CMK (cell line): Measurements from ENCODE around the gene SMAD9.

ENCODE experiments used
- DNase-seq: peaks from one replicate; pipeline ENCODE4 v3.0.0-alpha.2; 2010; ENCODE audit warnings: low read depth

Gene SMAD9

GRCh38 chr13:36919833-36920615 lies at the start of gene SMAD9:
TSS of gene SMAD9 (minus strand) at chr13:36920238. CDS start at chr13:36879689, 40,549 bp downstream.
- no peak for DNase-seq

DNA sequence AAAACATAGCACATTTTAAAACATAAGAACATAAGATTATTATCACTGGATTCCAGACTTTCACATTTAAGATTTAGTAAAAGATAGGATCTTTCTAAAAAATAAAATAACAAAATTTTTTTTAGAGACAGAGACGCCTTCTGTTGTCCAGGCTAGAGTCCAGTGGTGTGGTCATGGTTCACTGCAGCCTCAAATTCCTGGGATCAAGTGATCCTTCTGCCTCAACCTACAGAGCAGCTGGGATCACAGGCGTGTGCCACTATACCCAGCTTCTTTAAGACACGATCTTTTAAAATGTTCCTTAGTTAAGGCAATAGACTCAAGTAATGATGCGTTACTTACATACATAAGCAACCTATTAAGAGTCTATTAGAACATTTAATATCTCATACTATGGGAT lies 46.4 kb upstream of the SMAD9 start:
- DNase-seq: no peak

- DNase-seq: no peak
Observed at GRCh38 chr13:36965767-36966166, 45.7 kb upstream of the SMAD9 start.

- DNase-seq: no peak
Observed at GRCh38 chr13:36959456-36960116, 39.5 kb upstream of the SMAD9 start.

GRCh38 chr13:36954542-36954941 lies 34.5 kb upstream of the SMAD9 start:
- no peak for DNase-seq

DNA sequence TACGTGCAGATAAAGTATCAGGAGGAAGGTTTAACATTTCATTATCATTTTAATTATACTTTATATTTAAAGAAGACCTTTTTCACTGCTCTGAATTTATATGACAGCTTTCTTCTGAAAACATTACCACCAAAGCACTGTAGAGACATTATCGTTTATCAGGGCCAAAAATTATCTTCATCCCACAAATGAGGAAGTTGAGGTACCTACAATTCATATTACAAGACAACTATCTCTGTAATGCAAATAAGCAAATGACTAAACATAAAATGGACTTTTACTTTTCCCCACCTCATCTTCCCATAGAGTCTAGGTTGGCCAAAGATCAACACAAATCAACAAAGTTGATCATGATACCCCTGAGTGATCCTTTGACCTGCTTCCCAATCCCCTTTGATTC lies 30.9 kb upstream of the SMAD9 start:
- DNase-seq: no peak

- DNase-seq: no peak
Observed at GRCh38 chr13:36950330-36950729, 30.3 kb upstream of the SMAD9 start.

- DNase-seq: no peak
Observed at GRCh38 chr13:36945078-36945477, 25.0 kb upstream of the SMAD9 start.

GRCh38 chr13:36925603-36926002 lies 5.6 kb upstream of the SMAD9 start:
- no peak for DNase-seq

GRCh38 chr13:36924001-36924400 lies 4.0 kb upstream of the SMAD9 start:
- DNase-seq: no peak

DNA sequence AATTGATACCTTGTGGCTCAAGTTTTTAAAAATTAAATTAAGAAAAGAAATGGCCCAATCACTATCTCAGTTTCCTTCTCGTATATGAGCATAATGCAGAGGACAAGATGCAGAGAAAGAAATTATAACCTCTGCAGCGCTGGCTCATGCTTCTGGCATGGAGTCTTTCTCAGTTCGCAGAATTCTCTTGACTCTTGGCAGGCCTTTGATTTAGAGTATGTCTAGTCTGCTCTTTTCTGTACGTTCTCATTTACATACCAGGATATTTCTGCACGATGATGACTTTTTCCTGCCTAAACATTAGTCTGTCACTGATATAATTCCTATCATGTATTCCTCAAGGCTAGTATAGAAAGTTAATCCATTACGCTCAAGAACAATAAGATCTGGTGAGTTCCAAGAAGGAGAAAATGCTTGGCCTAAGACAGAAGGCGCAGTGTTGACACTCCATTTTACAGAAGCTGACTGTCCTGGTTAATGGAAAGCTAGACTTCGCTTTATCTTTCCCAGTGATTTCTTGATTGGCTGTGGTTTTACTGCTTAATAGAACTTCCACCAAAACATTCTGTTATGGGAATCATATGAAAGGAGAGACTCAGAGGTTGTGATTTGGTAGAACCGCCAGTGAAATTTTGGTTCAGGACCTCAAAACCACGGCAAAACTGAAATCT lies 1.7 kb upstream of the SMAD9 start:
- no peak for DNase-seq

DNA sequence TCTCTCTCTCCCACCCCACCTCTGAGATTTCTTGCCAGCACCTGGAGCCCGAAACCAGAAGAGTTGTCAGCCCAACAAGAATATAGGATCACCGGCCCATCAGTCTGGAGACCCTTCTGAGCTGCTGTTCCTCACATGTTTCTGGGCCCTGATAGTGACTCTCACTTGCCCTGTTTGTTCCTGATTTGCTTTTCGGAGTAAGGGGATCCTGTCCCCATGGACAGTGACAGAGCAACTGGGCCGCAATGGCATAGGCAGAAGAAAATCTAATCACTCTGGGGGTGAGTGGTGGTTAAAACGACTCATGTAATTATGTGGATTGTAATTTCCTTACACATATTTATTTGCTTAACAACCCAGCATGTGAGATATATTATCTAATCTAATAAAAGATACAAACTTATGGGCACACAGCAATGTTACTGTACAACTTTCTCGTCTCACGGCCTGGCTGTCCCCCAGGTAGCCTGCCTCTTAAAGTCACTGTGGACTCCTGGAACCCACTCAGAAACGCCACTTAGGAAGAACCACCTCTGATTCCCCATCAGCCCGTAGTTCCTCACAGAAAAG lies 663 bp upstream of the SMAD9 start:
- no peak for DNase-seq

GRCh38 chr13:36919171-36919832 lies 736 bp downstream of the SMAD9 start:
- no peak for DNase-seq

- DNase-seq: no peak
Observed at GRCh38 chr13:36918246-36919131, 1.5 kb downstream of the SMAD9 start.

- DNase-seq: no peak
Observed at GRCh38 chr13:36917311-36917710, 2.7 kb downstream of the SMAD9 start.

DNA sequence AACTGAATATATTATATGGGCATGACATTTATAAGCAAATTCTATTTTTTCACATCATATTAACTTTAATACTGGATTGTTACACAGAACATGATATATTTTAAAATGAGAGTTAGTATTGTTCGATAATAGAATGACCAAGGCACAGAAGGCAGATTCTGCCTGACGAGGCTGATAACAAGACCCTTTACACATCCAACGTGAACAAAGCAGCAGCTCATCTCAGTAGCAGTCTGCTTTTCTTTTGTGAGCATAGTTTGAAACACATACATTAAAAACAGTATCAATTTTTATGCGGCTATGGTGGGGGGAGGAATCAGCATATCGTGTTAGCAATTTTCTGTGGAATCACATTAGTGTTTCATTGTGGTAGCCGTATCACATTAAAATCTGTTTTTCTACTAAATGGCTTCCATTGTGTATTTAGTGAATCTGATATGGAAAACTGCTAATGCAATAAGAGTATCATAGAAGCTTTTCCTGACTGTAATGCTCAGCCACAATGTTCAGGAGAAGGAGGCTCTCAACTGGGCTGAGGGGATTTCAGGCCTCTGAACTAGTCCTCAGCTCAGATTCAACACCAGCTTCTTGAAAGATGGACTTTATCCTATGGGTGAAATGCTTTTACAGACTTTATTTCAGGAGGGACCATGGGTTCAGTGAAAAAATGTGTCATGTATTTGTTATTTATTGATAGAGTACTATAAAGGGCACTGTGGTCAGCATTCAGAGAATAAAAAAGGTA lies 4.0 kb downstream of the SMAD9 start:
- DNase-seq: no peak

DNA sequence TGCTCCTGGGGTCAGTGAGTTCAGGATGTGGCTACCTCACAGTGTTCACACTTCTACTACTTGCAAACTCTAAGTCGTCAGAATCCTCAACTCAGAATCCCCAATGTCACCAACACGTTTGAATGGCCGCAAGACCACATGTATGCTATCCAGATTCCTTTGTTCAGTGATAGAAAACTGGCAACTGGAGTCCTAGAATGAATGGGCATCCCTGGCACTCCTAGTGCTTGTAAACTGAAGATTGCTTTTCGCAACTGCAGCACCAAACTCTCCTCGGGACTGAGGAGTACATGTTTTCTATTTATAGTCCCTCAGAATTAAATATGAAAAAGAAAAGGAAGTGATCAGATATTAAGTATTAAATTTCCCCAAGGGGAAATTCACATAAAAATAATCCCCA lies 4.9 kb downstream of the SMAD9 start:
- DNase-seq: no peak

GRCh38 chr13:36914648-36915047 lies 5.4 kb downstream of the SMAD9 start:
- no peak for DNase-seq

- DNase-seq: no peak
Observed at GRCh38 chr13:36913463-36913862, 6.6 kb downstream of the SMAD9 start.

DNA sequence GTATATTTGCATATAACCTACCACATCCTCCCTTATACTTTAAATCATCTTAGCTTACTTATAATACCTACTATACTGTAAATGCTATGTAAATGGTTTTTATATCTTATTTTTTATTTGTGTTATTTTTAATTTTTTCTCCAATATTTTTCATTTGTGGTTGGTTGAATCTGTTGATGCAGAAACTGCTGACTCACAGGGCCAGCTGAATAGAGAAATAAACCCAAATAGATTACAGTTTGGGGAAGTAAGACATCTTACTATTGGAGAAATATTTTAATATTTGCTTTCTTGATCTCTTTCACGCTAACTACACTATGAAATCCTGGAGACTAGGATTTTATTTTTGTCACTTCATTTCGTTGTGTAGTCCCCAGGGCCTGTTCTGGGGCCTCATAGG lies 7.1 kb downstream of the SMAD9 start:
- DNase-seq: no peak

DNA sequence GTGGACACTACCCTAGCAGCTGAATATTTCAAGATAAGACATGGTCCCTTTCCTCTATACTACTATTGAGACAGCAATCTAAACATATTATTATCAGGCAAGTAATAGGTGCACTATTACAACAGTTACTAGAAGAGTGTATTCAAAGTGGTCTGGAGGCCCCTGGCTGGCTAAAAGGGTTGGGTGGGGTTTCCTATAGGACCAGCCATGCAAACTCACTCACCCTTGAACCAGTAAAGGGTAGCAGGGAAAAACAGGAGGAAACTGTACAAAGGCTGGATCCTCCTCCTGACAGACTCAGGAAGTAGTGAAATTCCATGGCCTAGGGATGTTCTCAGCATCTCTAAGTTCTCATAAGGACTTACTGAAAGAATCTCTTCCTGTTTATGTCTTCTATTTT lies 7.7 kb downstream of the SMAD9 start:
- no peak for DNase-seq
